Measurements from ENCODE around the gene KCNMA1.
A peak's percentile ranks its signal among the peaks of the same experiment; 100 is the strongest.

Gene KCNMA1

GRCh38 chr10:77180104-77180503 is 457.5 kb downstream of the KCNMA1 start:
- no peak overlapping the region for H3K4me3 ChIP-seq (ENCODE audit: low read depth, low read length)
- DNase-seq (ENCODE audit: low read depth): no peak
- no peak for TF ChIP-seq CTCF (IDR thresholded peaks at IDR 0.05; ENCODE audit: insufficient read depth, low read depth, low read length, missing control alignments)

- no peak overlapping the region for H3K4me3 ChIP-seq (ENCODE audit: low read depth, low read length)
- DNase-seq (ENCODE audit: low read depth): no peak
- TF ChIP-seq CTCF (IDR thresholded peaks at IDR 0.05; ENCODE audit: insufficient read depth, low read depth, low read length, missing control alignments): no peak
Measured at GRCh38 chr10:77179015-77179695, 458.5 kb downstream of the KCNMA1 start.

GRCh38 chr10:77177589-77177988 is 460.0 kb downstream of the KCNMA1 start:
- no peak overlapping the region for H3K4me3 ChIP-seq (ENCODE audit: low read depth, low read length)
- no peak for DNase-seq (ENCODE audit: low read depth)
- no peak for TF ChIP-seq CTCF (IDR thresholded peaks at IDR 0.05; ENCODE audit: insufficient read depth, low read depth, low read length, missing control alignments)

GRCh38 chr10:77177161-77177560 is 460.4 kb downstream of the KCNMA1 start:
- TF ChIP-seq CTCF (IDR thresholded peaks at IDR 0.05; ENCODE audit: insufficient read depth, low read depth, low read length, missing control alignments): no peak
- DNase-seq (ENCODE audit: low read depth): no peak
- no peak overlapping the region for H3K4me3 ChIP-seq (ENCODE audit: low read depth, low read length)

- H3K4me3 ChIP-seq (ENCODE audit: low read depth, low read length): no peak overlapping the region
- no peak for TF ChIP-seq CTCF (IDR thresholded peaks at IDR 0.05; ENCODE audit: insufficient read depth, low read depth, low read length, missing control alignments)
- DNase-seq (ENCODE audit: low read depth): peak; percentile 29
Measured at GRCh38 chr10:77176232-77176631, 461.4 kb downstream of the KCNMA1 start.

GRCh38 chr10:77175631-77176222 is 461.9 kb downstream of the KCNMA1 start:
- H3K4me3 ChIP-seq (ENCODE audit: low read depth, low read length): no peak overlapping the region
- TF ChIP-seq CTCF (IDR thresholded peaks at IDR 0.05; ENCODE audit: insufficient read depth, low read depth, low read length, missing control alignments): no peak

More at GRCh38 chr10:77175631-77176222, 461.9 kb downstream of the KCNMA1 start:
- peak; percentile 20 for DNase-seq (ENCODE audit: low read depth)

All from GM12865 (cell line).